Measurements from ENCODE around the gene GDPD3. TPM values are rescaled to one million over a fixed set of nuclear protein-coding genes. Genes with fewer than 3 reads are reported as not detected.

Gene GDPD3, protein sequence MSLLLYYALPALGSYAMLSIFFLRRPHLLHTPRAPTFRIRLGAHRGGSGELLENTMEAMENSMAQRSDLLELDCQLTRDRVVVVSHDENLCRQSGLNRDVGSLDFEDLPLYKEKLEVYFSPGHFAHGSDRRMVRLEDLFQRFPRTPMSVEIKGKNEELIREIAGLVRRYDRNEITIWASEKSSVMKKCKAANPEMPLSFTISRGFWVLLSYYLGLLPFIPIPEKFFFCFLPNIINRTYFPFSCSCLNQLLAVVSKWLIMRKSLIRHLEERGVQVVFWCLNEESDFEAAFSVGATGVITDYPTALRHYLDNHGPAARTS
- 0.49 and 2.5 TPM in 2 replicates for total RNA-seq

DNA sequence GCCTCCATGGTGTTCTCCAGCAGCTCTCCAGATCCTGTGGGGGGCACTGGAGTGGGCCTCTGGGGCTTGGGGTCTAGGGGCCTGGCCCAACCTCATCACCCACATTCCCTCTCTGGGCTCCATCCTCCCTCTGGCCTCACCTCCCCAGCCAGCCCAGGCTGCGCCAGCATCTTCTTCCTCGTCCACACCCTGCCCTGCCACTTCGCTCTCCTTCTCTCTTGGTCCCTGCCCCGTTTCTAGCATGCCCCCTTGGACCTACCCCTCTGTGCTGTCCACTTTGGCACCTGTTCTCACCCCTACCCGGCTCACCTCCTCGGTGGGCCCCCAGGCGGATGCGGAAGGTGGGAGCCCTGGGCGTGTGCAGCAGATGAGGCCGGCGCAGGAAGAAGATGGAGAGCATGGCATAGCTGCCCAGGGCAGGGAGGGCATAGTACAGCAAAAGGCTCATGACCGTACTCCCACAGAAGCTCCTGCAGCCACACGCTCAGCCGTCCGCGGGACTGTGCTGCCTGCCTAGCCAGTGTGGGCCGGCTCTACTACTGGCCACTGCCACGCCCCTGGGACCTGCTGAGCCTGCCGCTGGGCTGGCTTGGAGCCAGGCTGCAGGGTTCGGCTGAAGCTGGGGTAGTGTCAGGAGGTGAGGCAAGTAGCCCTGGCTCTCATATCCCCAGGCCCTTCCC lies at the start of gene GDPD3:
TSS of gene GDPD3 (minus strand) at position 507 of the 680 bp plus-strand sequence. CDS start at position 448, 59 bp downstream.

GRCh38 chr16:30096105-30096861 lies 17.1 kb downstream of the GDPD3 start, which contains the start of gene YPEL3:
Gene YPEL3 (minus strand): TSS chr16:30096213. CDS start chr16:30095482, 731 bp downstream.

GRCh38 chr16:30091474-30092372 lies 21.6 kb downstream of the GDPD3 start, which contains the start of gene TBX6:
Gene TBX6 (minus strand): TSS chr16:30091924. CDS start chr16:30091193, 731 bp downstream.

DNA sequence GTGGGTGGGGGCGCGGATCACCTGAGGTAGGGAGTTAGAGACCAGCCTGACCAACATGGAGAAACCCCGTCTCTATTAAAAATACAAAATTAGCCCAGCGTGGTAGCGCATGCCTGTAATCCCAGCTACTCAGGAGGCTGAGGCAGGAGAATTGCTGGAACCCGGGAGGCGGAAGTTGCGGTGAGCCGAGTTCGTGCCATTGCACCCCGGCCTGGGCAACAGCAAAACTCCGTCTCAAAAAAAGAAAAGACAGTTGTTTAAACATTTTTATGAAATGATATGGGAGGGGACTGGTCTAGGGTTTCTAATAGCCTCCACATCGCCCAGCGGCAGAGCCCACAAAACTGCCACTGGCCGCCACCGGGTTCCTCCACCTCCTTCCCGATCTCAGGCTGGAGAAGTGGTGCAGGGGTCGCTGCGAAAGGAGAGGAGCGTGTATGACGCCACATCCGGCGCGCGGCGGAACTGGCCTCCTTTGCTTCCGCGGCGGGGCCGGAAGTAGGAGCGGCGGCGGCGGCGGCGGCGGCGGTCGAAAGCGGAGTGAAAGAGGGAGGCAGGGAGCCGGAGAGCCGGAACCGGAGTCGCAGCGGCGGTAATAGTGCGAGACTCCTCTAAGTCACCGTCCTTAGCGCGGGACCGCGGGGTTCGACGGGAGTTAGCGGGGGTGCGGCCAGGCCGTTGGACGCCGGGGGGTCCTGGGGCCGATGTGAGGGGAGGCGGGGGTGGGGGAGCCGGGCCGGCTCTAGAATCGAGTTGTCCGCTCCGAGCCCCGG lies 37.6 kb downstream of the GDPD3 start, which contains the start of gene PPP4C:
TSS of gene PPP4C (plus strand) at position 492 of the 773 bp plus-strand sequence. CDS start 384 bp downstream, outside the sequence.

DNA sequence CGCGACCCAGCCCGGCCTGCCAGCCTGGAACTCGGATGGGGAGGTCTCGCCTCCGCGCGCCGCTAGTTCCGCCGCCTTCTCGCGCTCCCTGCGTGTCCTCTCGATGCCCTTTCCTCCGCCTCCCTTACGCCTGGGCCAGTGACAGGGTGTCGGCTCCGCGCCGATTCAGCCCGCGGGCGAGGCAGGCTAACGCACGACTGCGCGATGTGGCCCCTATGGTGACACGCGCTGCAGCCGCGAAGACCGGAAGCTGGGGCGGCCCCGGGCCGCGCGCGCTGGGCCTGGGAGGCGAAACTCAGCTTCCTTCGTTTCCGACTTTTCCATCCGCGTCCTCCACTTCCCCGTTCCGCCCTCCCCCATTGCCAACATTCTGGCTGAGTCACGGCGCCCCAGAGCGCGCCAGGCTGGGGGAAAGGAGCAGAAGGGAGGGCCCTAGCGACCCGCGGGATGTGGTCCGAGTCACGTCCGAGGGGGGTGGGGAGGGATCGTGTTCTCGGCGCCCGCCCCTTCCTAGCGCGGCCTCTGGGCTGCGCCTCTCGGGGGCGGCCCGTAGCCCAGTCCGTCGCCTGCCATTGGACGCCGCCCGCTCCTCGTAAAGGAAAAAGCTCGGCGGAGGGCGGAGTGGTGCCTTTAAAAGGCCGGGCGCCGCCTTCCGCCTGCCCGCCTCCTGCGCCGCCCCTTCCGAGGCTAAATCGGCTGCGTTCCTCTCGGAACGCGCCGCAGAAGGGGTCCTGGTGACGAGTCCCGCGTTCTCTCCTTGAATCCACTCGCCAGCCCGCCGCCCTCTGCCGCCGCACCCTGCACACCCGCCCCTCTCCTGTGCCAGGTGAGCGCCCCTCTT lies 48.0 kb downstream of the GDPD3 start, which contains the start of gene ALDOA:
TSS of gene ALDOA (plus strand) at position 659 of the 841 bp plus-strand sequence. CDS start 1,138 bp downstream, outside the sequence.

Other genes with a start within 250 kb of the GDPD3 start
- gene SEZ6L2, start 214.0 kb downstream of the GDPD3 start, total RNA-seq: 0.65 and 5.9 TPM in 2 replicates
- gene ASPHD1, start 213.0 kb downstream of the GDPD3 start, total RNA-seq: 0.32 and 0.63 TPM in 2 replicates
- gene KCTD13, start 187.3 kb downstream of the GDPD3 start, total RNA-seq: 2.9 and 7.9 TPM in 2 replicates
- gene TMEM219, start 151.5 kb downstream of the GDPD3 start, total RNA-seq: 52.2 and 80.0 TPM in 2 replicates
- 98.1 and 119 TPM in 2 replicates for gene TAOK2, start 139.7 kb downstream of the GDPD3 start, total RNA-seq
- gene HIRIP3, start 117.9 kb downstream of the GDPD3 start, total RNA-seq: 6.6 and 8.2 TPM in 2 replicates
- 13.9 and 20.0 TPM in 2 replicates for gene INO80E, start 117.3 kb downstream of the GDPD3 start, total RNA-seq
- 0.32 and 0.63 TPM in 2 replicates for gene DOC2A, start 102.5 kb downstream of the GDPD3 start, total RNA-seq
- not detected in 2 replicates for gene C16orf92, start 90.3 kb downstream of the GDPD3 start, total RNA-seq
- 0.16 TPM in 1 of 2 replicates, not detected in the other for gene TLCD3B, start 82.3 kb downstream of the GDPD3 start, total RNA-seq
- gene ALDOA, start 47.8 kb downstream of the GDPD3 start, total RNA-seq: 249 and 321 TPM in 2 replicates
- gene PPP4C, start 37.5 kb downstream of the GDPD3 start, total RNA-seq: 205 and 215 TPM in 2 replicates
- 0.16 and 0.19 TPM in 2 replicates for gene TBX6, start 21.6 kb downstream of the GDPD3 start, total RNA-seq
- 13.6 and 18.4 TPM in 2 replicates for gene YPEL3, start 17.3 kb downstream of the GDPD3 start, total RNA-seq
- gene MAPK3, start 9.7 kb upstream of the GDPD3 start, total RNA-seq: 27.4 and 39.0 TPM in 2 replicates
- gene CORO1A, start 70.1 kb upstream of the GDPD3 start, total RNA-seq: 3.1 and 3.2 TPM in 2 replicates
- 28.4 and 30.9 TPM in 2 replicates for gene BOLA2B, start 80.1 kb upstream of the GDPD3 start, total RNA-seq
- 41.9 and 45.5 TPM in 2 replicates for gene SLX1A, start 80.3 kb upstream of the GDPD3 start, total RNA-seq
- 2.3 and 4.7 TPM in 2 replicates for gene SULT1A3, start 85.7 kb upstream of the GDPD3 start, total RNA-seq
- gene NPIPB13, start 134.9 kb upstream of the GDPD3 start, total RNA-seq: 0.16 and 6.2 TPM in 2 replicates
- gene CD2BP2, start 241.8 kb upstream of the GDPD3 start, total RNA-seq: 42.1 and 51.8 TPM in 2 replicates

Measured in bladder microvascular endothelial cell (primary cell).